CD14-positive monocyte (primary cell): ENCODE measurements around the gene SMIM43. TPM values are rescaled to one million over a fixed set of nuclear protein-coding genes. Genes with fewer than 3 reads are reported as not detected.
A peak's percentile ranks its signal among the peaks of the same experiment; 100 is the strongest.

Source experiments
- DNase-seq, 3 donors: peaks; one replicate each; pipeline ENCODE4 v3.0.0-alpha.2; 2011 to 2022
- H2AFZ ChIP-seq: 2 replicates; pipeline ENCODE4 v1.6.0; 2012; ENCODE audit warnings: mild to moderate bottlenecking, low read depth, low read length, inconsistent platforms; ENCODE audit not compliant: insufficient read depth, poor library complexity, severe bottlenecking
- H3K27ac ChIP-seq, 2 donors: 1 replicate in 1 of 2; 2 replicates in 1 of 2; pipeline ENCODE4 v1.5.1; 2012 to 2013; ENCODE audit warnings: low read length in 2 of 2, control low read depth in 1 of 2, inconsistent platforms in 1 of 2, low read depth in 1 of 2, mild to moderate bottlenecking in 1 of 2
- H3K27me3 ChIP-seq, 2 donors: one replicate each; pipeline versions ENCODE4 v1.6.0 to v1.6.1; 2011 to 2013; ENCODE audit warnings: low read length in 2 of 2; ENCODE audit not compliant: control insufficient read depth in 2 of 2, insufficient read depth in 2 of 2
- H3K36me3 ChIP-seq, 2 donors: replicated peaks in 1 of 2; 1 replicate in 1 of 2; 2 replicates in 1 of 2; pipeline versions ENCODE4 v1.5.1 to v1.6.1; 2012 to 2013; ENCODE audit warnings: low read length in 2 of 2, control low read depth in 1 of 2, inconsistent platforms in 1 of 2, mild to moderate bottlenecking in 1 of 2; ENCODE audit not compliant: insufficient read depth in 2 of 2, control insufficient read depth in 1 of 2
- H3K4me1 ChIP-seq, 2 donors: 1 replicate in 1 of 2; 2 replicates in 1 of 2; pipeline versions ENCODE4 v1.5.1 to v1.6.1; 2012 to 2013; ENCODE audit warnings: low read length in 2 of 2, control low read depth in 1 of 2, inconsistent platforms in 1 of 2, mild to moderate bottlenecking in 1 of 2, moderate library complexity in 1 of 2; ENCODE audit not compliant: insufficient read depth in 2 of 2, control insufficient read depth in 1 of 2
- H3K4me2 ChIP-seq: replicated peaks from 2 replicates; pipeline ENCODE3; 2012; ENCODE audit warnings: low read length, moderate library complexity, mild to moderate bottlenecking; ENCODE audit not compliant: poor library complexity, severe bottlenecking; ENCODE audit errors: extremely low read depth
- H3K4me3 ChIP-seq, 3 experiments: fragments of 200-600 bp in 1 of 3; sonication (generic) in 1 of 3; replicated peaks in 1 of 3; 1 replicate in 2 of 3; 2 replicates in 1 of 3; pipeline ENCODE4 v1.5.1; 2011 to 2013; ENCODE audit warnings: low read length in 3 of 3, mild to moderate bottlenecking in 3 of 3, control low read depth in 2 of 3, low read depth in 2 of 3, inconsistent platforms in 1 of 3, moderate library complexity in 1 of 3
- H3K79me2 ChIP-seq: 2 replicates; pipeline ENCODE4 v1.6.0; 2012; ENCODE audit warnings: mild to moderate bottlenecking, control low read depth, inconsistent platforms, low read length, moderate library complexity; ENCODE audit not compliant: insufficient read depth
- H3K9ac ChIP-seq: 2 replicates; pipeline ENCODE4 v1.6.0; 2017; ENCODE audit warnings: low read length, mild to moderate bottlenecking; ENCODE audit not compliant: insufficient read depth, poor library complexity, severe bottlenecking
- H3K9me3 ChIP-seq, 2 donors: replicated peaks in 1 of 2; 1 replicate in 1 of 2; 2 replicates in 1 of 2; pipeline versions ENCODE4 v1.5.1 to v1.6.1; 2012 to 2013; ENCODE audit warnings: low read length in 2 of 2, control low read depth in 1 of 2; ENCODE audit not compliant: control insufficient read depth in 1 of 2, insufficient read depth in 1 of 2
- H4K20me1 ChIP-seq: 2 replicates; pipeline ENCODE4 v1.6.0; 2012; ENCODE audit warnings: mild to moderate bottlenecking, low read length, control low read depth, moderate library complexity; ENCODE audit not compliant: insufficient read depth
- H3K27ac Mint-ChIP-seq, 7 donors: one replicate each; pipeline ENCODE4 v1.8.0; 2020; ENCODE audit warnings: mild to moderate bottlenecking in 7 of 7, mixed read lengths in 7 of 7, moderate library complexity in 6 of 7, inconsistent platforms in 2 of 7
- H3K27me3 Mint-ChIP-seq, 3 donors: one replicate each; pipeline ENCODE4 v1.8.0; 2021 to 2022; ENCODE audit warnings: low read depth in 3 of 3, mild to moderate bottlenecking in 3 of 3, mixed read lengths in 3 of 3, moderate library complexity in 3 of 3, inconsistent platforms in 1 of 3
- H3K36me3 Mint-ChIP-seq, 2 donors: one replicate each; pipeline ENCODE4 v1.8.0; 2020; ENCODE audit warnings: mixed read lengths in 2 of 2, inconsistent platforms in 1 of 2, mild to moderate bottlenecking in 1 of 2
- H3K4me1 Mint-ChIP-seq: one replicate; pipeline ENCODE4 v1.8.0; 2020; ENCODE audit warnings: mild to moderate bottlenecking, mixed read lengths
- H3K4me3 Mint-ChIP-seq, 2 donors: one replicate each; pipeline ENCODE4 v1.8.0; 2020; ENCODE audit warnings: mild to moderate bottlenecking in 2 of 2, mixed read lengths in 2 of 2, moderate library complexity in 1 of 2
- H3K9me3 Mint-ChIP-seq, 7 donors: one replicate each; pipeline ENCODE4 v1.8.0; 2020 to 2022; ENCODE audit warnings: mixed read lengths in 7 of 7, mild to moderate bottlenecking in 6 of 7, moderate library complexity in 6 of 7, inconsistent platforms in 2 of 7
- CTCF ChIP-seq: fragments of 200-600 bp; IDR thresholded peaks from one replicate; pipeline ENCODE4 v1.8.0; 2022; ENCODE audit warnings: antibody characterized with exemption, mild to moderate bottlenecking
- WGBS: methylation state at CpG from one replicate; pipeline ENCODE4 v1.1.5; 2013; ENCODE audit warnings: missing lambda C conversion rate; ENCODE audit not compliant: insufficient coverage; 5-methylcytosine and 5-hydroxymethylcytosine counted together
- intact Hi-C, 2 donors: fragments of 100-400 bp; cut with micrococcal nuclease; formaldehyde crosslinking; loops; one replicate each; pipeline versions ENCODE4 v1.15.0 to v1.15.1; 2023
- polyA plus RNA-seq, 3 donors: library from polyadenylated mRNA; depleted of rRNA in 1 of 3; unstranded in 2 of 3; stranded (reverse) in 1 of 3; fragments of 300-500 nt in 2 of 3; fragments of >200 nt in 1 of 3; fragmentation: Illumina TruSeq in 2 of 3; gene quantifications; 1 replicate in 2 of 3; 2 replicates in 1 of 3; pipeline ENCODE4 v1.2.3, GENCODE V29; 2012 to 2021

Gene SMIM43
- polyA plus RNA-seq, 3 donors, result not detected

GRCh38 chr4:121796283-121796682 is 31.3 kb upstream of the SMIM43 start:
- H3K27me3 Mint-ChIP-seq, result peaks cover 3 to 11% (median 5%) of the 10 kb centered on the region in 3 donors
- peaks cover 16% of the 10 kb centered on the region for H3K4me1 Mint-ChIP-seq
- intact Hi-C loops, result no loop called here
- Histone ChIP-seq H3K4me1 (peaks cover 13 to 19% of the 10 kb centered on the region in 2 donors), H3K79me2 (peaks cover under 1% of the 10 kb centered on the region), H3K27ac (no peak overlapping the region), H4K20me1 (no peaks in the 10 kb centered on the region), H2AFZ (no peak overlapping the region), H3K9me3 (no peaks in the 10 kb centered on the region), H3K36me3 (no peaks in the 10 kb centered on the region), H3K27me3 (no peaks in the 10 kb centered on the region), H3K4me2 (no peak overlapping the region), H3K9ac (no peak overlapping the region), H3K4me3 (no peak overlapping the region)
- DNase-seq, result no peak
- H3K4me3 Mint-ChIP-seq, result no peak overlapping the region
- H3K9me3 Mint-ChIP-seq, result no peaks in the 10 kb centered on the region
- TF ChIP-seq CTCF, result no peak
- no peak overlapping the region for H3K27ac Mint-ChIP-seq
- no peaks in the 10 kb centered on the region for H3K36me3 Mint-ChIP-seq

- Mint-ChIP-seq H3K4me3 (no peak overlapping the region), H3K9me3 (no peaks in the 10 kb centered on the region), H3K4me1 (peaks cover 7% of the 10 kb centered on the region), H3K36me3 (no peaks in the 10 kb centered on the region), H3K27me3 (peaks cover 5 to 16% (median 8%) of the 10 kb centered on the region in 3 donors), H3K27ac (peak overlapping the region in 1 of 7 donors; percentile 15)
- Histone ChIP-seq H3K4me2 (no peak overlapping the region), H3K79me2 (no peaks in the 10 kb centered on the region), H3K9me3 (no peaks in the 10 kb centered on the region), H3K36me3 (no peaks in the 10 kb centered on the region), H4K20me1 (no peaks in the 10 kb centered on the region), H3K27ac (no peak overlapping the region), H3K27me3 (no peaks in the 10 kb centered on the region), H3K9ac (no peak overlapping the region), H2AFZ (no peak overlapping the region), H3K4me3 (no peak overlapping the region), H3K4me1 (peaks cover 3 to 8% of the 10 kb centered on the region in 2 donors)
- no peak for DNase-seq
- intact Hi-C loops, result no loop called here
- TF ChIP-seq CTCF, result no peak
- WGBS, result 90% methylated on average over 2 of the region's 5 CpGs
These were observed 29.7 kb upstream of the SMIM43 start for GRCh38 chr4:121794505-121795188.
